Sigmoid colon (tissue), 4 donors: ENCODE data around the gene DYNLL2.
"Not testable (repeated sequence)": the region's sequence is repeated elsewhere in the genome, so short reads cannot be mapped to it uniquely, and the experiment has no call there.

Experiments
- CTCF ChIP-seq, 4 experiments: fragments of 450-650 bp in 3 of 4; fragments of 200-600 bp in 1 of 4; IDR thresholded peaks; one replicate each; pipeline ENCODE4 v1.5.1; 2016 to 2019; ENCODE audit warnings: antibody characterized with exemption in 4 of 4, mild to moderate bottlenecking in 3 of 4, moderate library complexity in 2 of 4
- EP300 ChIP-seq, 4 donors: sonication (generic); formaldehyde crosslinking; IDR thresholded peaks; one replicate each; pipeline ENCODE4 v1.6.1; 2017; ENCODE audit warnings: antibody characterized with exemption in 4 of 4
- POLR2A ChIP-seq, 2 donors: fragments of 450-650 bp; IDR thresholded peaks; one replicate each; pipeline ENCODE4 v1.6.1; 2016; ENCODE audit warnings: antibody characterized with exemption in 2 of 2, mild to moderate bottlenecking in 2 of 2, moderate library complexity in 2 of 2
- POLR2AphosphoS5 ChIP-seq, 4 donors: sonication (generic); formaldehyde crosslinking; IDR thresholded peaks; one replicate each; pipeline ENCODE4 v1.6.1; 2017; ENCODE audit warnings: antibody characterized with exemption in 4 of 4

GRCh38 chr17:58044256-58044655 is 39.0 kb upstream of the DYNLL2 start:
- TF ChIP-seq EP300, CTCF, POLR2A, POLR2AphosphoS5 (IDR thresholded peaks at IDR 0.05): not testable (repeated sequence)
